ENCODE data around the gene NUDT3.

Gene NUDT3

DNA sequence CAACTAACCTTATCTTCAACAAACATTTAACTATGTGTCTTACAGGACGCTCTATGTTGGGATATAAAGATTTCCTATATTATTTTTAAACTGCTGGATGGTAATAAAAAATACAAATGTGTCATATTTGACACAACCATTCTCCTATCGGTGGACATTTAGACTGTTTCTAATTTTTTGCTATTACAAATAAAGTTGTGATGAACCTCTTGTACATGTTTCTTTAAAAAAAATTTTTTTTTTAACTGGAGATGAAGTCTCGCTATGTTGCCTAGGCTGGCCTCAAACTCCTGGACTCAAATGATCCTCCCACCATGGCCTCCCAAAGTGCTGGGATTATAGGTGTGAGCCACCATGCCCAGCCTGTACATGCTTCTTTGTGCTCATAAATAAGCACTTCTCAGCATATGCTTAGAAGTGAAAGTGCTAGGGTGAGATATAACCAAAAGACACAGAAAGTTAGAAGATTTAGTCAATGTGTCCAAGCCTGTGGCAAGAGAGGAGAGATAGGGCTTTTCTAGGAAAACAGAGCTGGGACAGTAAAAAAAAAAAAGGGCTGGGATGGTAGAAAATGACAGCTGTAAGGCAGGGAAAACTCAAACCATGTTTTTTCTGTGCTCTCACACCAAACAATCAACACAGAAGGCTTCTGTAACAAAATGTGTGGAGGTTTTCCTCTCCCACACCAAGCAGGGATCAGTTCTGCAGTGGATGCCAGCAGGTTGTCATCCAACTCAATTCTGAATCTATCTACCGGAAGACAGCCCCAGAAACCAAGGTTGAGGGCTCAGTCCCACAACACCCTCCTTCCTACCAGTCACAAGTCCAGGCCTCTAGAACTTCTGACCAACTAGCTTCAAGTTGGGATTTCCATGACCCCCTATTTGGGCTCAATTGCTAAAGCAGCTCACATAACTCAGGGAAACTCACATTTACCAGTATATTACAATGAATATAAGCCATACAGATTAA, 73.7 kb downstream of the NUDT3 start:
- no peak for DNase-seq (ENCODE audit: extremely low read depth, insufficient read length)

DNA sequence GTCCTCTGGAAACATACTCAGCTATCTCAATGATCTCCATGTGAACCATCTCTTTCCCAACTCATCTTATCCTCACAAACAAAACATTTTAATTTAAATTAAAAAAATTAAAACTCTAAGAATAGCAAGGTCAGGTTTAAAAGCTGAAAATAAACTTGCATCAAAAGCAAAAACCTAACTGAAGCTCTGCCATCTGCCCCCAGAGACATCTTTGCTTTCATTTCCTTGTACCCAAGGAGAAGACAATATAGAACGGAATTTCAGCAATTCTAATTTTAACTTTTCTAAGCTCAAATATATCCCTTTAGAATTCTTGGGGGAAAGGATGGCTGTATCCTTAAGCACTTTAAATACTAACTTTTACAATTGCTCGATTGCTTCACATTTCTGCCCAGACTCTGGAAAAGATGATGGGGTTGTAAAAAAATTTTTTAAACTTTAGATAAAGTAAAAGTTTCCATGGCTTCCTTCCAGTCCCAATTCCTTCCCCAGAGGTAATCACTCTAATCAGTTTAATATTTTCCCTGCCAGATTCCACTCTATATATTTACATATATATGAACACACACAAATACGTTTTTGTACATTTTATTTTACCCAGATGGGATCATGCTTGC, 74.5 kb downstream of the NUDT3 start:
- no peak for DNase-seq (ENCODE audit: extremely low read depth, insufficient read length)
- no peak overlapping the region for H3K4me3 ChIP-seq (replicated peaks; ENCODE audit: low read depth, low read length)
- no peaks in the 10 kb centered on the region for H3K27me3 ChIP-seq (replicated peaks; ENCODE audit: control insufficient read depth, insufficient read depth, low read length)
- H3K36me3 ChIP-seq (ENCODE audit: control insufficient read depth, insufficient read depth, low read length), result no peaks in the 10 kb centered on the region; the same call in none of the 2 replicates
- TF ChIP-seq, protein P1, sequence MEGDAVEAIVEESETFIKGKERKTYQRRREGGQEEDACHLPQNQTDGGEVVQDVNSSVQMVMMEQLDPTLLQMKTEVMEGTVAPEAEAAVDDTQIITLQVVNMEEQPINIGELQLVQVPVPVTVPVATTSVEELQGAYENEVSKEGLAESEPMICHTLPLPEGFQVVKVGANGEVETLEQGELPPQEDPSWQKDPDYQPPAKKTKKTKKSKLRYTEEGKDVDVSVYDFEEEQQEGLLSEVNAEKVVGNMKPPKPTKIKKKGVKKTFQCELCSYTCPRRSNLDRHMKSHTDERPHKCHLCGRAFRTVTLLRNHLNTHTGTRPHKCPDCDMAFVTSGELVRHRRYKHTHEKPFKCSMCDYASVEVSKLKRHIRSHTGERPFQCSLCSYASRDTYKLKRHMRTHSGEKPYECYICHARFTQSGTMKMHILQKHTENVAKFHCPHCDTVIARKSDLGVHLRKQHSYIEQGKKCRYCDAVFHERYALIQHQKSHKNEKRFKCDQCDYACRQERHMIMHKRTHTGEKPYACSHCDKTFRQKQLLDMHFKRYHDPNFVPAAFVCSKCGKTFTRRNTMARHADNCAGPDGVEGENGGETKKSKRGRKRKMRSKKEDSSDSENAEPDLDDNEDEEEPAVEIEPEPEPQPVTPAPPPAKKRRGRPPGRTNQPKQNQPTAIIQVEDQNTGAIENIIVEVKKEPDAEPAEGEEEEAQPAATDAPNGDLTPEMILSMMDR (IDR thresholded peaks at IDR 0.05; ENCODE audit: insufficient read depth, low read length, poor library complexity, severe bottlenecking), result no peak

More for the DNA sequence above, 73.7 kb downstream of the NUDT3 start:
- TF ChIP-seq, protein P1 (IDR thresholded peaks at IDR 0.05; ENCODE audit: insufficient read depth, low read length, poor library complexity, severe bottlenecking), result no peak
- Histone ChIP-seq H3K36me3 (ENCODE audit: control insufficient read depth, insufficient read depth, low read length) (no peaks in the 10 kb centered on the region; the same call in 1 of the 2 replicates), H3K4me3 (replicated peaks; ENCODE audit: low read depth, low read length) (no peak overlapping the region), H3K27me3 (replicated peaks; ENCODE audit: control insufficient read depth, insufficient read depth, low read length) (no peaks in the 10 kb centered on the region)

DNA sequence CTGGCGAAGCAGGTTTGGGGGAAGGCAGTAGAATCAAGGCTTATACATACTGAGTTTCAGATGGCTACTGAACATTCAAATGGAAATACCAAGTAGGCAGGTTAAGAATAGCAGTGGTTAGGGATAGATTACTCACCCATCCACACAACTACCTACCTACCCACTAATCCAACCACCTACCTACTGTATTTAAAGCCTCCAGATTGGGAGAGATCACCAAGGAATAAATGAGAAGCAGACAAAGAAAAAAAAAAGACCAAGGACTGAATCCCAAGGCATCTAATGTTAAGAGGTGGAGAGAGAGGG, 75.3 kb downstream of the NUDT3 start:
- no peaks in the 10 kb centered on the region; the same call in 1 of the 2 replicates for H3K36me3 ChIP-seq (ENCODE audit: control insufficient read depth, insufficient read depth, low read length)
- TF ChIP-seq, protein P1 (IDR thresholded peaks at IDR 0.05; ENCODE audit: insufficient read depth, low read length, poor library complexity, severe bottlenecking), result no peak
- no peak for DNase-seq (ENCODE audit: extremely low read depth, insufficient read length)
- H3K4me3 ChIP-seq (replicated peaks; ENCODE audit: low read depth, low read length), result no peak overlapping the region
- H3K27me3 ChIP-seq (replicated peaks; ENCODE audit: control insufficient read depth, insufficient read depth, low read length), result no peaks in the 10 kb centered on the region

DNA sequence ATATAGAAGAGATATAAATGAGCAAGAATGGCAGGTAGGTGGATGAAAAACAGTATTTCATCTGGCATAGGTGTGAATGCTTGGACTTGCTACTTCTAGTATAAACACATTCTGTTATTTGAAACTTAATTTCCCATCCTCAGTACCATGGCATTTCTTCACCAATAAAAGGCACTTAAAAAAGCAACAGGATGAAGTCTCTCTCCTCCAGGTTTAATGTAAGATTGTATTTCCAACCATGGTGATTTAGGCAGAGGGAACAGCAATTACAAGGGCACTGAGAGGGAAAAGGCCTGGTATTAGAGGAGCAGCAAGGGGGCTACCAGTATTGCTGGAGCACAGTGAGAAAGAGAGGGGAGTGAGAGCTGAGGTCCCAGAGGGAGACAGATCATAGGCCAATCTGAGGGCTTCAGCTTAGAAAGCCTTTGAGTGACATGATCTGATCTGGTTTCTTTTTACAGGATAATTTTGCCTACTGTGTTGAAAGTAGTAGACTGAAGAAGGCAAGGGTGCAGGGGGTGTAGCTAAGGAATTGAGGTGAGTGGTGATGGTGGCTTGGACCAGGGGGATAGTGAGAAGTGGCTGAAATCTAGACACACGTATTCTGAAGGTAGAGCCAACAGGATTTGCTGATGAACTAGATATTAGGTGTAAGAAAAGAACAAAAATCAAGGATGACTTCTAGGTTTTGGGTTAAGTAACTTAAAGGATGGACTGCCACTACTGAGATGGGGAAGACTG, 75.9 kb downstream of the NUDT3 start:
- TF ChIP-seq, protein P1 (IDR thresholded peaks at IDR 0.05; ENCODE audit: insufficient read depth, low read length, poor library complexity, severe bottlenecking), result no peak
- DNase-seq (ENCODE audit: extremely low read depth, insufficient read length), result no peak
- H3K27me3 ChIP-seq (replicated peaks; ENCODE audit: control insufficient read depth, insufficient read depth, low read length), result no peaks in the 10 kb centered on the region

DNA sequence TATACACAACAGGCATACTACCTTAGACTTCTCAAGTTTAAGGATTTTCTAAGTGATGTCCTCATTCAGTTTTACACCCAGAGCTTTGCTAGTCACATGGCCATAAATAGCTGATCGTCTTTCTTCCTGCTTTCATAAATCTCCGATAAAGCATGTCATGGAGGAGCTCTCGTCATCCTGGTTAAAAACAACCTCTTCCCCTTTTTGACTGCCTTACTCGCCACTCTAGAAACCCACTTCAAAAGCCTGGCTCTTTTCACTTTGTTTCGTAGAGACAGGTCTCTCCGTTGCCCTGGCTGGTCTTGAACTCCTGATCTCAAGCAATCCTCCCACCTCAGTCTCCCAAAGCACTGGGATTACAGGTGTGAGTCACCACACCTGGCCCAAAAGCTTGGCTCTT, 76.7 kb downstream of the NUDT3 start:
- TF ChIP-seq, protein P1 (IDR thresholded peaks at IDR 0.05; ENCODE audit: insufficient read depth, low read length, poor library complexity, severe bottlenecking), result no peak
- H3K27me3 ChIP-seq (replicated peaks; ENCODE audit: control insufficient read depth, insufficient read depth, low read length), result no peaks in the 10 kb centered on the region
- DNase-seq (ENCODE audit: extremely low read depth, insufficient read length), result peak; percentile 58
- H3K36me3 ChIP-seq (ENCODE audit: control insufficient read depth, insufficient read depth, low read length), result no peaks in the 10 kb centered on the region; the same call in 1 of the 2 replicates
- no peak overlapping the region for H3K4me3 ChIP-seq (replicated peaks; ENCODE audit: low read depth, low read length)

More for the DNA sequence above, 75.9 kb downstream of the NUDT3 start:
- H3K4me3 ChIP-seq (replicated peaks; ENCODE audit: low read depth, low read length), result no peak overlapping the region
- H3K36me3 ChIP-seq (ENCODE audit: control insufficient read depth, insufficient read depth, low read length), result no peaks in the 10 kb centered on the region; the same call in 1 of the 2 replicates
